Fibroblast of the aortic adventitia (primary cell): ENCODE data around the gene EXOC7. TPM values are rescaled to one million over a fixed set of nuclear protein-coding genes. Genes with fewer than 3 reads are reported as not detected.
A peak's percentile ranks its signal among the peaks of the same experiment; 100 is the strongest.

Source experiments
- DNase-seq: peaks from one replicate; pipeline ENCODE4 v3.0.0-alpha.2; 2010; ENCODE audit warnings: low read depth
- H3K4me3 ChIP-seq: 2 replicates; pipeline ENCODE4 v1.5.1; 2011; ENCODE audit warnings: low read depth, mild to moderate bottlenecking, control low read depth, low read length, moderate library complexity
- total RNA-seq: library from RNA; depleted of rRNA; stranded (reverse); fragments of >200 nt; gene quantifications from 2 replicates; pipeline ENCODE4 v1.2.3, GENCODE V29; 2012; ENCODE audit warnings: low replicate concordance
- TF ChIP-seq, protein P1 (sequence below): IDR thresholded peaks from 2 replicates; pipeline ENCODE4 v1.5.1; 2011; ENCODE audit warnings: mild to moderate bottlenecking, low read length, control low read depth, inconsistent platforms; ENCODE audit not compliant: insufficient read depth

Gene EXOC7
- total RNA-seq, 1 donor = 88.5 TPM

- TF ChIP-seq, protein P1, sequence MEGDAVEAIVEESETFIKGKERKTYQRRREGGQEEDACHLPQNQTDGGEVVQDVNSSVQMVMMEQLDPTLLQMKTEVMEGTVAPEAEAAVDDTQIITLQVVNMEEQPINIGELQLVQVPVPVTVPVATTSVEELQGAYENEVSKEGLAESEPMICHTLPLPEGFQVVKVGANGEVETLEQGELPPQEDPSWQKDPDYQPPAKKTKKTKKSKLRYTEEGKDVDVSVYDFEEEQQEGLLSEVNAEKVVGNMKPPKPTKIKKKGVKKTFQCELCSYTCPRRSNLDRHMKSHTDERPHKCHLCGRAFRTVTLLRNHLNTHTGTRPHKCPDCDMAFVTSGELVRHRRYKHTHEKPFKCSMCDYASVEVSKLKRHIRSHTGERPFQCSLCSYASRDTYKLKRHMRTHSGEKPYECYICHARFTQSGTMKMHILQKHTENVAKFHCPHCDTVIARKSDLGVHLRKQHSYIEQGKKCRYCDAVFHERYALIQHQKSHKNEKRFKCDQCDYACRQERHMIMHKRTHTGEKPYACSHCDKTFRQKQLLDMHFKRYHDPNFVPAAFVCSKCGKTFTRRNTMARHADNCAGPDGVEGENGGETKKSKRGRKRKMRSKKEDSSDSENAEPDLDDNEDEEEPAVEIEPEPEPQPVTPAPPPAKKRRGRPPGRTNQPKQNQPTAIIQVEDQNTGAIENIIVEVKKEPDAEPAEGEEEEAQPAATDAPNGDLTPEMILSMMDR = no peak
- no peak for DNase-seq
- no peak overlapping the region for H3K4me3 ChIP-seq
Observed at GRCh38 chr17:76131692-76132573, 28.3 kb upstream of the EXOC7 start.

GRCh38 chr17:76131051-76131691 is 27.6 kb upstream of the EXOC7 start:
- no peak for DNase-seq
- H3K4me3 ChIP-seq = no peak overlapping the region
- TF ChIP-seq, protein P1 = no peak

GRCh38 chr17:76130473-76130872 is 26.9 kb upstream of the EXOC7 start:
- DNase-seq = no peak
- no peak overlapping the region for H3K4me3 ChIP-seq
- TF ChIP-seq, protein P1 = no peak

DNA sequence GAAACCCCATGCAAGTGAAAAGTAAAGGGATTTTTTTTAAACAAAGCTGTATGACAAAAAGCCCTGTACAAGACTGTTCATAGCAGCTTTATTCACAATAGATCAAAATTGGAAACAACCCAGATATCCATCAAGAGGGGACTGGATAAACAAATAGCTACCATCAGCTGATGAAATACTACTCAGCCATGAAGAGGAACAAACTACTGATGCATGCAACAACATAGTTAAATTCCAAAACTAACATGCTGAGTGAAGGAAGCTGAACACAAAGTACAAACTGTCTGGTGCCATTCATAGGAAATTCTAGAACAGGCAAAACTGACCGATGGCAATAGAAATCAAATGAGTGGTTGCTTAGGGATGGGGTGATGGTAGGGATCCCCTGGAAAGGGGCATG is 22.3 kb upstream of the EXOC7 start:
- no peak for DNase-seq
- no peak overlapping the region for H3K4me3 ChIP-seq
- TF ChIP-seq, protein P1 = no peak

- no peak overlapping the region for H3K4me3 ChIP-seq
- DNase-seq = no peak
- TF ChIP-seq, protein P1 = no peak
Observed at GRCh38 chr17:76125391-76125675, 21.7 kb upstream of the EXOC7 start.

GRCh38 chr17:76124582-76125390 is 21.2 kb upstream of the EXOC7 start:
- no peak overlapping the region for H3K4me3 ChIP-seq
- DNase-seq = no peak
- TF ChIP-seq, protein P1 = peak; percentile 12
